ENCODE measurements around the gene POLR3K.
A peak's percentile ranks its signal among the peaks of the same experiment; 100 is the strongest.
"Not testable (repeated sequence)": the region's sequence is repeated elsewhere in the genome, so short reads cannot be mapped to it uniquely, and the experiment has no call there.

The POLR3K gene

GRCh38 chr16:50769-51591 is 2.4 kb downstream of the POLR3K start:
- no peak for DNase-seq (ENCODE audit: low read depth, low spot score)
- no peak overlapping the region for H3K27ac ChIP-seq

DNA sequence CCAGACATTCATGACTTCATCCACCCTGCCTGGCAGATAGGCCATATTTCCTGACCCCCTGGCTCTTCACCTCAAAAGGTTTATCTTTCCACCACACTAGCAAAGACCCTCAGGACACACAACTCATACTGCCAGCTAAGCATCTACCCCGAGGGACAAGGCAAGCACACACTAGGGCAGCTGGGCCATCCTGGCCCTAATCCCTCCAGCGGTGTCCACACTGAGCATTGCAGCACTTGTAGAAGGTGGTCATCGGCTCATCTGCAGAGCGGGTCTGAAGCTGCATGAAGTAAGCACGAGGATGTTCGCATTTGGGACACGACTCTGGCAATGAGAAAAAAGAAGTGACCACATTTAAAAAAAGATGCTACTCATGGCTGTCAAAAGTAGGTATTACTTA is 6.2 kb downstream of the POLR3K start:
- H3K27ac ChIP-seq: no peak overlapping the region
- no peak for DNase-seq (ENCODE audit: low read depth, low spot score)

DNA sequence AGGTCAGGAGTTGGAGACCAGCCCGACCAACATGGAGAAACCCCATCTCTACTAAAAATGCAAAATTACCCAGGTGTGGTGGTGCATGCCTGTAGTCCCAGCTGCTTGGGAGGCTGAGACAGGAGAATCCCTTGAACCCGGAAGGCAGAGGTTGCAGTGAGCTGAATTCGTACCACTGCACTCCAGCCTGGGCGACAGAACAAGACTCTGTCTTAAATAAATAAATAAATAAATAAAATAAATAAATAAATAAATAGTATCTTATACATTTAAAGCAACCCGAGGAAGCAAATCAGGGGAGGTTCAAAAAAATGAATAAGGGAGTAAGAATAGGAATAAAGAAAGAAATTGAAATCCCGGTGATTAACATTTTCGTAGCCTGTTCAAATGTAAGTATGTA is 6.9 kb downstream of the POLR3K start:
- not testable (repeated sequence) for H3K27ac ChIP-seq; DNase-seq (ENCODE audit: low read depth, low spot score)

GRCh38 chr16:45454-45853 is 8.0 kb downstream of the POLR3K start:
- DNase-seq (ENCODE audit: low read depth, low spot score): no peak
- no peak overlapping the region for H3K27ac ChIP-seq

GRCh38 chr16:44655-45054 is 8.8 kb downstream of the POLR3K start:
- DNase-seq (ENCODE audit: low read depth, low spot score): no peak
- no peak overlapping the region for H3K27ac ChIP-seq

DNA sequence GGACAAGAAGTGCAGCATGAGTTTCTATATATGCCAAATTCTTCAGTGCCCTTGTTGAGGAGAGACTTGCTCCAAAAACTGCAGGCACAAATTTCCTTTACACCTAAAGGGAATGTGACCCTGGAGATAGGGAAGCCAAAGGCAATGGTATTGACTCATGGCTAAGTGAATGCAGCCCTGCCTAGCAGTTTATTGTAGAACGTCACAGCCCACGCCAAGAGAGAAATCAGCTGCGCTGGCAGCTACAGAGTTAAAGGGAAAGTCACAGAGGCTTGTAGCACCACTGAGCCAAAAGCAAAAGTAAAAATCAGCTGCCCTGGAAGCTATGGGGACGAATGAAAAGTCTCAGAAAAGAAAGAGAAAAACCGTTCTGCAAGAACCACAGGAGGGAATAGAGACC is 10.1 kb downstream of the POLR3K start:
- DNase-seq (ENCODE audit: low read depth, low spot score): no peak
- no peak overlapping the region for H3K27ac ChIP-seq

DNA sequence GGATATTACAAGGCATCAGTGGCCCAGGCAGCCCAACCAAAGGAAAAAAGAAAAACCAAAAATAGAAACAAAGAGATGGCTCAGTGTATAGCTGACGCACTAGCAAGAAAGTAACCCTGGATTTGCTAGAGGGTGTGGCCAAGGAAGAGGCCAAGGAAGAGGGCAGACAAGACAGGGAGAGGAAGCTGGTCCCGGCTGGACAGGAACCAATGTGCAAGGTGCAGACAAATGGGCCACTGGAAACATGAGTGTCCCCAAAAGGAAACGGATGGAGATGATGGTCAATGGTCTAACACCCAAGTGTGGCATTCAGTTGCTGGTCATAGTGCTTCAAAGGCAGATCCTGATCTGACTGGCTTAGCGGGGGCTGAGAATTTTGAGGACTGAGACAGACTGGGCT is 10.7 kb downstream of the POLR3K start:
- no peak overlapping the region for H3K27ac ChIP-seq
- DNase-seq (ENCODE audit: low read depth, low spot score): no peak

- H3K27ac ChIP-seq: no peak overlapping the region
- DNase-seq (ENCODE audit: low read depth, low spot score): no peak
Measured at GRCh38 chr16:42069-42457, 11.3 kb downstream of the POLR3K start.

DNA sequence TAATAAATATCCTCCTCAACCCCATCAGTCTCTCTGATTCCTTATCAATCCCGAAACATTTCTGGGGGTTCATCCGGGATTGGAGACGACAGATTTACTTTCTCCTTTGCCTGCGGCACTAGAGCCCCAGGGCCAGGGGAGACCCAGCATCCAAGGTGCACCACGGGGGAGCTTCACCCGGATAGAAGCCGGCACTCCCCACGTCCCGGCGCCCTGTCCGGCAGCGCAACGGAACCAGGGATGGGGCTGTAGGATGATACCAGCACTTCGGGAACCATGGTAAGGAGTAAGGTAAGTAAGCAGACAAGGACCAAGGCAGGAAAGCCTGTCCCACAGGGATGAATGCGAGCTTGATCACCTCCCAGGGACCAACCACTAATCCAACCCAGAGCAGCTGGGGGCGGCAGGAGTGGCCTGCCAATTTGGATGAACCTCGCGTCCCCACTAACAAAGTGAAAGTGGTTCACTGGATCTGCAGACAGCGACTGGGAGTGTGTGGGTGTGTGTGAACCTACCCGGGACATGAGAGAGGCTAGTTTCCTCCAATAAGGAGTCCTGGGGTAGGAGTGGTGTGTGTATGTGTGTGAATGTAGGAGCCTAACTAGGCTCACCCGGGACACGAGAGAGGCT is 11.9 kb downstream of the POLR3K start:
- DNase-seq (ENCODE audit: low read depth, low spot score): no peak
- H3K27ac ChIP-seq: no peak overlapping the region

DNA sequence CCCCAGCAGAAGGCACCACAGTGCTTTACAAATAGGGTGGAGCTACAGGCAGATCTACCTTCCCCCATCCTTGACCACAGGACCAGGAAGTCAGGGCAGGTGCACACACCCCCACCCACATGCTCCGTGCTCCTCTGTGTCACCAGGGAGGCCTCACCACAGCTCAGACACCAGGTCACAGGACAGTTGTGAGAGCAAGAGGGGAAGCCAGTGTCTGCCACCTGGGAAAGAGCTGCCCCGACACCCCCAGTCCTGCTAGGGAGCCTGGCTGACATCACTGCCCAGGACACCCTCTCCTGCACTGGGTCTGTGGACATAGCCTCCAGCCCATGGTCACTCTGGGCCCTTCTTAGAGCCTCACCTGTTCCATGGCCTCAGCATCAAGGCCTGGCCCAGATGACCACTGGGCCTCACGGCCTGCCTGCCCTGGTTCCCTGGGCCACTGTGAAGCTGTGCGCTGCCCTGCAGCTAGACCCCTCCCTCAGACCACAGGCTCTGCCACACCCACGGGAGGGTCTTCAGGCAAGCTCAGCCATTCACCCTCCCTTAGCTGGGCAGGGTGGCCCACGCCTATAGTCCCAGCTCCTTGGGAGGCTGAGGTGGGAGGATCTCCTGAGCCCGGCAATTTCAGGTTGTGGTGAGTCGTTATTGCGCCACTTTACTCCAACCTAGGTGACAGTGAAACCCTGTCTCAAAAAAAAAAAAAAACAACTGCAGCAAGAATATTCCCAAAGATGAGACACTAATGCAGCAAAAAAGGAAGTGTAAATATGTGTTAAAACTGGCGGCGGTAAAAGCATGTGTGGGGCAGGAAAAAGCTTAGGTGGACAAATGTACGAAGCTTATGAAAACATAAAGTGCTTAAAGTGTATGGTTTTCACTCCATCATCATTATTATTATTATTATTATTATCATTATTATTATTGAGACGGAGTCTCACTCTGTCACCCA is 14.2 kb downstream of the POLR3K start:
- DNase-seq (ENCODE audit: low read depth, low spot score): peak; percentile 59
- peak overlapping the region; percentile 57 for H3K27ac ChIP-seq

DNA sequence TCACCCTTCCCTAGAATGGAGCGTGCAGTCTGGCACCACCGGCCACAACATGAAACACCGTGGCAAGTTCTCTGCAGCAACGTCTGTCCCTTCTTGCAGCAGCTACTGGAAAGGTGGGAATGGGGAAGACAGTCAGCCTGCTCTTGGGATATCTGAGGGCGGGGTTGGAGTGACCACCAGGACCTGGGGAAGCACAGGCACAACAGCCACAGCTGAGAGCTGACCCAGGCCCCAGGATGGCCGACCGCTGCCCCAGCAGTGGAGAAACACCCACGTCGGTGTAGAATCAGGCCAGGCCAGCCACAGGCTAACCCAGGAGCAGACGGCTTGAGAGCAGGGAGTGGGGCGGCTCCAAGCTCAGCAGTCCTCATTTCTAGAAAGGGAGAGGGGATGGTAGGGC is 15.2 kb downstream of the POLR3K start:
- H3K27ac ChIP-seq; DNase-seq (ENCODE audit: low read depth, low spot score): not testable (repeated sequence)

DNA sequence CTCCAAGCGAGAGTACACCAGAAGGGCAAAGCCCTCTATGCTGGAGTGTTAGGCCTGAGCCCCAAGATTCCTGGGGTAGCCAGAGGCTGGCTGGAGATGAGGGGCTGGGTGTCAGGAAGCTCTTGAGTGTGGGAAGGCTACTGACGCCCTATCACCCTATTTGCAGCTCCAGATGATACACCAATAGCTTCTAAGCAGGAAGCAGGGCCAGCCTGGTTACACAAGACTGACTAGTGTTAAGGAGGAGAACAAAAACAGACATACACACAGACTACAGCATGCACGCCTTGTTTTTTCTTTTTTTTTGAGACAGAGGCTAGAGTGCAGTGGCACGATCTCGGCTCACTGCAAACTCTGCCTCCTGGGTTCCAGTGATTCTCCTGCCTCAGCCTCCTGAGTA is 15.9 kb downstream of the POLR3K start:
- no peak for DNase-seq (ENCODE audit: low read depth, low spot score)
- no peak overlapping the region for H3K27ac ChIP-seq

DNA sequence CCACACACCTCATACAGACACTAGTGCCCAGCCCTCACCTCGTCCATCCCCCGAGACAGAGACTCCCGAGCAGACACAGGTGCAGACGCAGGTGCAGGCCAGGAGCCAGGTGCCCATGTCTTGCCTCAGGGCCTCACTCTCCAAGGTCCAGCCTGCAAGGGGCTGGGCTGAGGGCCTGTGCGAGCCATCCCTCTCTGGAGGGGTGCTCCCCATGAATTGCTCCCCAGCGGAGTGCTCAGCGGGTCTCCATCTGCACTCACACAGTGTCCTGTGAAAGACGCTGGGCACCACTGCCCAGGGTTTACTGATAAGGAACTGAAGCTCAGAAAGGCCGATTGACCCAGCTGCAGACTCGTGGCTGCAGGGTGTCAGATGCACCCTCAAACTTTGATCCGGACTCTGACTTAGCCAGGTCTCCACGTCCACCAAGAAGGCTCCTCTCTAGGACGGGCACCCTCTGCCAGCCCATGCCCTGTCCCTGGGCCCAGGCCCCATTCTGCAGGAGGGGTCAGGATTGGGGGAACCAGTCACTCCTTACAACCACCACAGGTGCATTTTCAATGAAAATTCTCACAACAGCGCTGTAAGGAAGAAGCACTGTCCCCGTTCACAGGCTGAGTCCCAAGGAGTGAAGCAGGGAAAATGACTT is 16.9 kb downstream of the POLR3K start:
- H3K27ac ChIP-seq: no peak overlapping the region
- DNase-seq (ENCODE audit: low read depth, low spot score): no peak

- no peak overlapping the region for H3K27ac ChIP-seq
- DNase-seq (ENCODE audit: low read depth, low spot score): no peak
Measured at GRCh38 chr16:35678-36305, 17.6 kb downstream of the POLR3K start.

DNA sequence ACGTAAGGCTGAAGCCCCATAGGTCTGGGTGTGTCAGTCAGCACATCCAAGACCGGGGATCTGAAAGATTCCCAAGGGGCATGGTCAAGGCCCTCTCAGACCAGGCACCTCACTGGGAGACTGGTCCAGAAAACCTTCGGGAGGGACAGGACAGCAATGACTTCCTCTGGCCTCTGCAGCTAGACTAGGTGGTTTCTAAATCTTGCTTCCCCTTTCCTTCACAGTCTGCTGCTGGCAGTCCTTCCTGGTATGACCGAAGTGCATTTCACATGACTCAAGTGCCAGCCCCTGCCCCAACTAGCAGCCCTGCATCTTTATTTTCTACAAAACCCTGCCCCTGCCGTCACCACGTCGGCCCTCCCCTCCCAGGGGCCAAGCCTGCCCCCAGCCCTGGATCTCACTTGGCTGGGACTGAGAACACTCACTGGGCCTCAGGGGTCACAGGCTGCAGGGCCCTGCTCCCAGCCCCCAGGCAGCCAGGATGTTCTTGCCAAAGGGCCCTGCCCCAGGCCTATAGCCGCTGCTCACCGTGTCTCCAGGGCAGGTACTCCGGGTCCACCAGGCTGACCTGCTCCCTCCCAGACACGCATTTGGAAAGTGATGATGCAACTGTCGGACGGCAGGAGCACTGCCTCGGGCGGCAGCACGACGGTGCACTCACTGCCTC is 18.3 kb downstream of the POLR3K start:
- no peak for DNase-seq (ENCODE audit: low read depth, low spot score)
- H3K27ac ChIP-seq: no peak overlapping the region

- no peak overlapping the region for H3K27ac ChIP-seq
Measured at GRCh38 chr16:34648-34987, 18.8 kb downstream of the POLR3K start.

GRCh38 chr16:33877-34647 is 19.3 kb downstream of the POLR3K start:
- no peak overlapping the region for H3K27ac ChIP-seq
- DNase-seq (ENCODE audit: low read depth, low spot score): no peak

More at GRCh38 chr16:34648-34987, 18.8 kb downstream of the POLR3K start:
- no peak for DNase-seq (ENCODE audit: low read depth, low spot score)

DNA sequence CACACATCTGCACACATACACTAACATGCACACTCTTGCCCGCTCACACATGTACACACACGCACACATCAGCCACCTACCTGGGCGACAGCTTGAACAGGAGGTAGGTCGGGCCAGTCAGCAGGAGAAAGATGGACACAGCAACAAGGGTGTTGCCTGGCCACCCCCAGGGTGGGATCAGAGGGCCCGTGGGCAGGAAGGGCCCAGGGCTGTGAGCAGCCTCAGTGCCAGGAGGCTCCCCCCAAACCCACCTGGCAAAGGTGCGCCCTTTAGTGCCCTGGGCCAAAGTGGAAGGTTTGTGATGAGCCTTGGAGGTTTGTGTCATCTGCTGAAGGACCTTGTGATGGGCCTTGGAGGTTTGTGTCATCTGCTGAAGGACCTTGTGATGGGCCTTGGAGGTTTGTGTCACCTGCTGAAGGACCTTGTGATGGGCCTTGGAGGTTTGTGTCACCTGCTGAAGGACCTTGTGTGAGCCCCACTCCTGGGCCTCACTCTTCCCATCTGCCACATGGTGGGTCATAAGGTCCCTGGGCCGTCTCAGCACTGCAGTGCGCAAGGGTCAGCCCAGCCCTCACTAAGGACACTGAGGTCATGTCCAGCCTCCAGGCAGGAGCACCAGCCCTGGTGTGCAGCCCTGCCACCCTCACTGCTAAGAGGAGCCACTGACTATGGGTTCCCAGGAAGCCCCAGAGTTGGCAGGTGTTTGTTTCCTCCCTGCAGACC is 20.1 kb downstream of the POLR3K start:
- not testable (repeated sequence) for DNase-seq (ENCODE audit: low read depth, low spot score); H3K27ac ChIP-seq

Data from epithelial cell of prostate (primary cell).